Neural cell (in vitro differentiated cells): ENCODE measurements around the gene TRPM7.

Experiments
- EP300 ChIP-seq: fragments of 450-650 bp; conservative IDR thresholded peaks from 2 replicates; pipeline ENCODE4 v1.6.1; 2014; ENCODE audit warnings: antibody characterized with exemption, mild to moderate bottlenecking, moderate library complexity; ENCODE audit not compliant: poor library complexity, severe bottlenecking
- EZH2 ChIP-seq: fragments of 200-600, 300-800 bp; shearing (Covaris generic), sonication (generic); IDR thresholded peaks from 2 replicates; pipeline ENCODE4 v1.6.1; 2014; ENCODE audit warnings: antibody characterized with exemption, low read length, borderline replicate concordance, mild to moderate bottlenecking; ENCODE audit not compliant: insufficient read depth, poor library complexity, severe bottlenecking
- MXI1 ChIP-seq: fragments of 450-650 bp; conservative IDR thresholded peaks from 2 replicates; pipeline ENCODE4 v1.6.1; 2014; ENCODE audit warnings: antibody characterized with exemption, mild to moderate bottlenecking; ENCODE audit not compliant: poor library complexity, severe bottlenecking
- SMC3 ChIP-seq: fragments of 450-650 bp; conservative IDR thresholded peaks from 2 replicates; pipeline ENCODE4 v1.6.1; 2014; ENCODE audit warnings: antibody characterized with exemption, mild to moderate bottlenecking, moderate library complexity; ENCODE audit not compliant: poor library complexity
- TAF1 ChIP-seq: IDR thresholded peaks from 2 replicates; pipeline ENCODE4 v1.6.1; 2012; ENCODE audit warnings: low read depth
- TF ChIP-seq, protein P1 (sequence below): fragments of 450-650 bp; IDR thresholded peaks from 2 replicates; pipeline ENCODE4 v1.5.1; 2014; ENCODE audit warnings: antibody characterized with exemption, mild to moderate bottlenecking, moderate library complexity; ENCODE audit not compliant: poor library complexity, severe bottlenecking
- TF ChIP-seq, protein P2 (sequence below): IDR thresholded peaks from 2 replicates; pipeline ENCODE4 v1.6.1; 2012; ENCODE audit warnings: borderline replicate concordance

DNA sequence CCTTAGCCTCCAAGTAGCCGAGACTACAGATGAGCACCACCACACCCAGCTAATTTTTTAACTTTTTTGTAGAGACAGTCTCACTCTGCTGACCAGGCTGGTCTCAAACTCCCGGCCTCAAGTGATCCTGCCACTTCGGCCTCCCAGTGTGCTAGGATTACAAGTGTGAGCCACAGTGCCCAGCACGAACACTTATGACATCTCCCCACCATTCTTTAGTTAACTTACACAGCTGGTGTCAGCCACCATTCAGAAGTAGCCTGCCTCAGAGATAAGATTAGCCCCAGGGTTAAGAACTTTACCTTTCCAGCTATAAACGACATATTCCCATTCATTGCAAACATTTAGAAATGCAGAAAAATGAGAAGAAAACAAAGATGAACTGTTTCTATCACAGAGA, 58.2 kb downstream of the TRPM7 start:
- TF ChIP-seq EZH2 (no peak), MXI1 (no peak), EP300 (no peak), TAF1 (no peak), SMC3 (no peak)
- TF ChIP-seq, protein P1, sequence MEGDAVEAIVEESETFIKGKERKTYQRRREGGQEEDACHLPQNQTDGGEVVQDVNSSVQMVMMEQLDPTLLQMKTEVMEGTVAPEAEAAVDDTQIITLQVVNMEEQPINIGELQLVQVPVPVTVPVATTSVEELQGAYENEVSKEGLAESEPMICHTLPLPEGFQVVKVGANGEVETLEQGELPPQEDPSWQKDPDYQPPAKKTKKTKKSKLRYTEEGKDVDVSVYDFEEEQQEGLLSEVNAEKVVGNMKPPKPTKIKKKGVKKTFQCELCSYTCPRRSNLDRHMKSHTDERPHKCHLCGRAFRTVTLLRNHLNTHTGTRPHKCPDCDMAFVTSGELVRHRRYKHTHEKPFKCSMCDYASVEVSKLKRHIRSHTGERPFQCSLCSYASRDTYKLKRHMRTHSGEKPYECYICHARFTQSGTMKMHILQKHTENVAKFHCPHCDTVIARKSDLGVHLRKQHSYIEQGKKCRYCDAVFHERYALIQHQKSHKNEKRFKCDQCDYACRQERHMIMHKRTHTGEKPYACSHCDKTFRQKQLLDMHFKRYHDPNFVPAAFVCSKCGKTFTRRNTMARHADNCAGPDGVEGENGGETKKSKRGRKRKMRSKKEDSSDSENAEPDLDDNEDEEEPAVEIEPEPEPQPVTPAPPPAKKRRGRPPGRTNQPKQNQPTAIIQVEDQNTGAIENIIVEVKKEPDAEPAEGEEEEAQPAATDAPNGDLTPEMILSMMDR = no peak
- TF ChIP-seq, protein P2, sequence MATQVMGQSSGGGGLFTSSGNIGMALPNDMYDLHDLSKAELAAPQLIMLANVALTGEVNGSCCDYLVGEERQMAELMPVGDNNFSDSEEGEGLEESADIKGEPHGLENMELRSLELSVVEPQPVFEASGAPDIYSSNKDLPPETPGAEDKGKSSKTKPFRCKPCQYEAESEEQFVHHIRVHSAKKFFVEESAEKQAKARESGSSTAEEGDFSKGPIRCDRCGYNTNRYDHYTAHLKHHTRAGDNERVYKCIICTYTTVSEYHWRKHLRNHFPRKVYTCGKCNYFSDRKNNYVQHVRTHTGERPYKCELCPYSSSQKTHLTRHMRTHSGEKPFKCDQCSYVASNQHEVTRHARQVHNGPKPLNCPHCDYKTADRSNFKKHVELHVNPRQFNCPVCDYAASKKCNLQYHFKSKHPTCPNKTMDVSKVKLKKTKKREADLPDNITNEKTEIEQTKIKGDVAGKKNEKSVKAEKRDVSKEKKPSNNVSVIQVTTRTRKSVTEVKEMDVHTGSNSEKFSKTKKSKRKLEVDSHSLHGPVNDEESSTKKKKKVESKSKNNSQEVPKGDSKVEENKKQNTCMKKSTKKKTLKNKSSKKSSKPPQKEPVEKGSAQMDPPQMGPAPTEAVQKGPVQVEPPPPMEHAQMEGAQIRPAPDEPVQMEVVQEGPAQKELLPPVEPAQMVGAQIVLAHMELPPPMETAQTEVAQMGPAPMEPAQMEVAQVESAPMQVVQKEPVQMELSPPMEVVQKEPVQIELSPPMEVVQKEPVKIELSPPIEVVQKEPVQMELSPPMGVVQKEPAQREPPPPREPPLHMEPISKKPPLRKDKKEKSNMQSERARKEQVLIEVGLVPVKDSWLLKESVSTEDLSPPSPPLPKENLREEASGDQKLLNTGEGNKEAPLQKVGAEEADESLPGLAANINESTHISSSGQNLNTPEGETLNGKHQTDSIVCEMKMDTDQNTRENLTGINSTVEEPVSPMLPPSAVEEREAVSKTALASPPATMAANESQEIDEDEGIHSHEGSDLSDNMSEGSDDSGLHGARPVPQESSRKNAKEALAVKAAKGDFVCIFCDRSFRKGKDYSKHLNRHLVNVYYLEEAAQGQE = no peak
